HG03159 (cell line): Measurements from ENCODE around the gene SLC20A1.
"Not testable (repeated sequence)": the region's sequence is repeated elsewhere in the genome, so short reads cannot be mapped to it uniquely, and the experiment has no call there.

Experiments used
- ATAC-seq: cut with Tn5 transposase; IDR thresholded peaks from one replicate; pipeline ENCODE4 v1.9.1; 2021; ENCODE audit warnings: mild to moderate bottlenecking, moderate library complexity; ENCODE audit not compliant: unreplicated experiment

SLC20A1 gene

DNA sequence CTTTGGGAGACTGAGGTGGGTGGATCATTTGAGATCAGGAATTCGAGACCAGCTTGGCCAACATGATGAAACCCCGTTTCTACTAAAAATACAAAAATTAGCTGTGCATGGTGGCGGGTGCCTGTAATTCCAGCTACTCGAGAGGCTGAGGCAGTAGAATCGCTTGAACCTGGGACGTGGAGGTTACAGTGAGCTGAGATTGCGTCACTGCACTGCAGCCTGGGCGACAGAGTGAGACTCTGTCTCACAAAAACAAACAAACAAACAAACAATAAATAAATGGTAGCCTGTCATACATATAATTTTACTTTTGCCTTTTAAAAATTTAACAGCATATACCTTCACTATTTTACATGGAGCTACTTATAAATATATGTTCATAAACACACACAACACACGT, 61.2 kb downstream of the SLC20A1 start:
- ATAC-seq: not testable (repeated sequence)

DNA sequence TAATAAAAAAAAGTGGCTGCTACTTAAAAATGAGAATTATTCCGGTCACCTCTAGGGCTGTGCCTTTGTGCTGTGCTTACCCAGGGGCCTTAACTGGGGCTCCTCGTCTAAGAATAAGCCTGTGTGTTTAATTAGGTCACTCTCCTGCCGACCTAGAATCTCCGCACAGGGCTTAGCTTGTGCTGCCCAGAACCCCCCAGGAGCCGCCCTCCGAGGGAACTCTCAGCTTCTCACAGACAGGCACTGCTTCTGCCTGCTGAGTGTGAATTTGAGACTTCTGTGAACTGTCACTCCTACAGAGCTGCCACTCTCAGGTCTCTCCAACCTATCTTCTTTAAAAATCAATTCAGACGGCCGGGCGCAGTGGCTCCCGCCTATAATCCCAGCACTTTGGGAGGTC, 63.2 kb downstream of the SLC20A1 start:
- ATAC-seq: no peak

GRCh38 chr2:112709703-112710102, 64.0 kb downstream of the SLC20A1 start:
- no peak for ATAC-seq

DNA sequence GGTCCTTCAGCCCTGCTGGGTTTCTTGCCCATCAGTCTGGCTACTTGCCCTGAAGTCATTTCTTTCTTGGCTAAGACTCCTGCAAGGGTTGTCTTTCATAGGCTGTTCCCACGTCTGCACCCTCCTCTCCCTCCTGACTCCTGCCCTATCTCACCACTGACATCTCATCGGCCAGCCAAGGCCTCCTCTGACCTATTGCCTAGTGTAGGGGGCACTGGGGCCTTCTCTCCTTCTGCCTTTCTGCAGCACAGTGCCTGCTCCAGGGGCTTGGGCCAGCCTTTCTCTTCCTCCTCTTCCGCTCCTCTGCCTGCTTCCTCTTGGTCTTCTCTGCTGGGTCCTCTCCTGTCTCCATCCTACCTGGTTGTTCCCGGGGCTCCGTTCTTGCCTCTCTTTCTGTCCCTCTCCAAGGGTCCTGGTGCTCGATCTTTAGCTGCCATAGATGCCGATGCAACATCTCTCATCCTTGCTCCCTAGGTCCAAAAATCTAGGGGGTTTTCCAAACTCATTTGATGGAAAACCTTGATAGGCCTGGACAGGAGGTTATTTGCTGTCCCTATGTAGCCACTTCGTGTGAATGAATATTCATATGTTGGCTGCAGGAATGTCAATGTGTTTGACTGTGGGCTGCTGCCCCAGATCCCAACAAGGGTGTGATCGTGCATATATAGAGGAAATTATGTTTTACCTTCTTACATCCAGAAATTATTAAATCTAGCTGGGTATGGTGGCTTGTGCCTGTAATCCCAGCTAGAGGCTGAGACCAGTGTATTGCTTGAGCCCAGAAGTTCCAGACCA, 65.4 kb downstream of the SLC20A1 start:
- no peak for ATAC-seq

GRCh38 chr2:112712465-112712864, 66.7 kb downstream of the SLC20A1 start:
- no peak for ATAC-seq

- no peak for ATAC-seq
Measured at GRCh38 chr2:112712903-112713584, 67.3 kb downstream of the SLC20A1 start.
